GM12864 (cell line): ENCODE results near the gene ARID3B.
A peak's percentile ranks its signal among the peaks of the same experiment; 100 is the strongest.
"Not testable (repeated sequence)": the region's sequence is repeated elsewhere in the genome, so short reads cannot be mapped to it uniquely, and the experiment has no call there.

Experiments
- DNase-seq: peaks from one replicate; pipeline ENCODE4 v3.0.0-alpha.2; 2011; ENCODE audit warnings: low read depth
- H3K4me3 ChIP-seq: 2 replicates; pipeline ENCODE4 v1.5.1; 2011; ENCODE audit warnings: mild to moderate bottlenecking, low read depth, low read length, control low read depth
- TF ChIP-seq, protein P1 (sequence below): IDR thresholded peaks from 2 replicates; pipeline ENCODE4 v1.5.1; 2011; ENCODE audit warnings: low read depth, mild to moderate bottlenecking, moderate library complexity, low read length, control low read depth, inconsistent platforms; ENCODE audit errors: missing control alignments

Gene ARID3B

GRCh38 chr15:74592222-74592621 lies 51.2 kb downstream of the ARID3B start:
- no peak overlapping the region for H3K4me3 ChIP-seq
- TF ChIP-seq, protein P1, sequence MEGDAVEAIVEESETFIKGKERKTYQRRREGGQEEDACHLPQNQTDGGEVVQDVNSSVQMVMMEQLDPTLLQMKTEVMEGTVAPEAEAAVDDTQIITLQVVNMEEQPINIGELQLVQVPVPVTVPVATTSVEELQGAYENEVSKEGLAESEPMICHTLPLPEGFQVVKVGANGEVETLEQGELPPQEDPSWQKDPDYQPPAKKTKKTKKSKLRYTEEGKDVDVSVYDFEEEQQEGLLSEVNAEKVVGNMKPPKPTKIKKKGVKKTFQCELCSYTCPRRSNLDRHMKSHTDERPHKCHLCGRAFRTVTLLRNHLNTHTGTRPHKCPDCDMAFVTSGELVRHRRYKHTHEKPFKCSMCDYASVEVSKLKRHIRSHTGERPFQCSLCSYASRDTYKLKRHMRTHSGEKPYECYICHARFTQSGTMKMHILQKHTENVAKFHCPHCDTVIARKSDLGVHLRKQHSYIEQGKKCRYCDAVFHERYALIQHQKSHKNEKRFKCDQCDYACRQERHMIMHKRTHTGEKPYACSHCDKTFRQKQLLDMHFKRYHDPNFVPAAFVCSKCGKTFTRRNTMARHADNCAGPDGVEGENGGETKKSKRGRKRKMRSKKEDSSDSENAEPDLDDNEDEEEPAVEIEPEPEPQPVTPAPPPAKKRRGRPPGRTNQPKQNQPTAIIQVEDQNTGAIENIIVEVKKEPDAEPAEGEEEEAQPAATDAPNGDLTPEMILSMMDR = no peak
- DNase-seq = no peak

DNA sequence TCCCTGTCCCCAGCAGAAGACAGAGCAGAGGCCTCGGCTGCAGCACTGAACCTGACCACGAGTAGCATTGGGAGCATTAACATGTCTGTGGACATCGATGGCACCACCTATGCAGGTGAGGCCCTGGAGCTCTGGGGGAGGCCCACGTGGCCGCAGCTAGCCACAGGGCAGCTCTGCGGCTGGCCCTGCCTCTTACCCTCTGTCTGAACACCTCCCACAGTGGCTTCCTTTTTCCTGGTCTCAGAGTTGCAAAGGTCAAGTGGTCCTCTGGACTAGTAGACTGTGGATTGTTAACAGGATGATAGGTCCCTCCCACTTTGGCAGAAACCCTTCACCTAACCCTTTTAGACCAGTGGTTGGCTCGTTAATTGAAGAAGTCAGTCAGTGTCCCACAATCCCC lies 52.1 kb downstream of the ARID3B start:
- TF ChIP-seq, protein P1 = no peak
- no peak overlapping the region for H3K4me3 ChIP-seq
- no peak for DNase-seq

- no peak overlapping the region for H3K4me3 ChIP-seq
- DNase-seq = no peak
- TF ChIP-seq, protein P1 = no peak
Observed at GRCh38 chr15:74594455-74594854, 53.4 kb downstream of the ARID3B start.

GRCh38 chr15:74595271-74595670 lies 54.3 kb downstream of the ARID3B start:
- TF ChIP-seq, protein P1 = no peak
- H3K4me3 ChIP-seq = no peak overlapping the region
- no peak for DNase-seq

DNA sequence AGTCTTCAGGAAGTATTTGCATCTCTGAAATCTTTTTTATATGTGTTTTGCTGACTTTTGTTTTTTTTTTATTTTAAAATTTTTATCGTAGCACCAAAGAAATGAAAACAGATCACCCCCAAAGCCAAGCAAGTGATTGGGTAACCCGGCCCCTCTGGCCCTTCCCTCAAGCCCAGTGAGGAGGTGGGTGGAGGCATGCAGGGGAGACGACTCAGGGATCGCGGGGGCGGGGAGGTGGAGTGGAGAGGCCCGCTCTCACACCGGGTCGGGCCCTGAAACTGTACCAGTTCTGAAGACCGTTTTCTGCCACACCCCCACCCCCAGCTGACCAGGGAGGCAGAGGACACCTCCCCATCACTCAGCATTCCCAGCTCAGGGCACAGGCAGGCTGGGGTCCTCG lies 55.7 kb downstream of the ARID3B start:
- not testable (repeated sequence) for DNase-seq, H3K4me3 ChIP-seq

DNA sequence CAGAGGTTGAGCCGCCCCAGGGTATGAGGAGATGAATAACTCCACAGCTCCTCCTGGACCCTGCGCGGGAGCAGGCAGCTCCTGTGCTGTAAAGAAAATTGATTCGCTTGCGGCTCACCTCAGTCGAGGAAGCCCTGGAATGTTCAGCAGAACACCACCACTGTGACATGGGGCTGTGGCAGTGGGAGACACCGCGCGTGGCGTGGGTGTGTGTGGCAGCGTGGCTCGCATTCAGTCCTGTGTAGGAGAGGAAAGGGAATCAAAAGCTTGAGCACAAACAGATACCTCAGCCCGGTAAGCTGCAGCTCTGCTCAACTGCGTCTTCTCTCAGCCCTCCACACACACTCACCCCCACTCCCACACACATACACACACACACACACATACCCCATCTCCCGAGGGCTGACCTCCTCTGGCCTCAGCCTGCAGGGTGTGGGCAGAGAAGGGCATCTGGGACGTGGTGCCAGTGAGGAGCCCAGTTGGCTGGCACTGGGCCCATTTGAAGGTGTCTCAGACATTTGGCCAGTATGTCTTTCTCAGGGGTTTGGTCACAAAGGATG lies 56.2 kb downstream of the ARID3B start:
- H3K4me3 ChIP-seq, DNase-seq: not testable (repeated sequence)

- H3K4me3 ChIP-seq = peak overlapping the region; percentile 49
- DNase-seq = peak; percentile 52
- TF ChIP-seq, protein P1 = no peak
Observed at GRCh38 chr15:74598126-74598842, 57.3 kb downstream of the ARID3B start.

- no peak overlapping the region for H3K4me3 ChIP-seq
- TF ChIP-seq, protein P1 = no peak
- DNase-seq = no peak
Observed at GRCh38 chr15:74599156-74599555, 58.1 kb downstream of the ARID3B start.
